Upper lobe of left lung (tissue), 6 donors: ENCODE measurements around the gene TSPAN32. TPM values are rescaled to one million over a fixed set of nuclear protein-coding genes. Genes with fewer than 3 reads are reported as not detected.

ENCODE experiments used
- ATAC-seq, 2 donors: fragments of 200-7000 bp; cut with Tn5 transposase; one replicate each; pipeline ENCODE4 v1.9.1; 2022; ENCODE audit warnings: mild to moderate bottlenecking in 2 of 2, moderate library complexity in 2 of 2; ENCODE audit not compliant: low FRiP score in 2 of 2
- DNase-seq, 2 donors: peaks; one replicate each; pipeline ENCODE4 v3.0.0-alpha.2; 2019 to 2020
- H3K27ac ChIP-seq, 4 donors: fragments of 200-600 bp; sonication (generic); one replicate each; pipeline ENCODE4 v1.5.1; 2016 to 2019
- H3K27me3 ChIP-seq, 4 donors: fragments of 200-600 bp; sonication (generic); one replicate each; pipeline ENCODE4 v1.5.1; 2017 to 2019
- H3K36me3 ChIP-seq, 4 donors: fragments of 200-600 bp; sonication (generic); one replicate each; pipeline ENCODE4 v1.5.1; 2016 to 2019
- H3K4me1 ChIP-seq, 4 donors: fragments of 200-600 bp; sonication (generic); one replicate each; pipeline ENCODE4 v1.5.1; 2018 to 2019
- H3K4me3 ChIP-seq, 4 donors: fragments of 200-600 bp; sonication (generic); one replicate each; pipeline ENCODE4 v1.5.1; 2017 to 2019; ENCODE audit warnings: mild to moderate bottlenecking in 2 of 4, moderate library complexity in 1 of 4
- H3K9me3 ChIP-seq, 4 donors: fragments of 200-600 bp; sonication (generic); one replicate each; pipeline ENCODE4 v1.5.1; 2018 to 2019
- CTCF ChIP-seq, 6 experiments: fragments of 450-650 bp in 4 of 6; fragments of 200-600 bp in 2 of 6; sonication (generic) in 2 of 6; IDR thresholded peaks; one replicate each; pipeline ENCODE4 v1.5.1; 2016 to 2019; ENCODE audit warnings: antibody characterized with exemption in 6 of 6
- EP300 ChIP-seq, 4 donors: sonication (generic); formaldehyde crosslinking; IDR thresholded peaks; one replicate each; pipeline ENCODE4 v1.5.1; 2017; ENCODE audit warnings: antibody characterized with exemption in 4 of 4, control low read depth in 2 of 4
- POLR2A ChIP-seq, 4 donors: fragments of 450-650 bp; IDR thresholded peaks; one replicate each; pipeline ENCODE4 v1.5.1; 2016 to 2017; ENCODE audit warnings: antibody characterized with exemption in 4 of 4, mild to moderate bottlenecking in 2 of 4
- POLR2AphosphoS5 ChIP-seq, 2 donors: sonication (generic); formaldehyde crosslinking; IDR thresholded peaks; one replicate each; pipeline ENCODE4 v1.5.1; 2017; ENCODE audit warnings: antibody characterized with exemption in 2 of 2
- WGBS, 2 donors: methylation state at CpG; one replicate each; pipeline ENCODE4 v1.1.5; 2017 to 2018; 5-methylcytosine and 5-hydroxymethylcytosine counted together
- total RNA-seq, 6 donors: library from RNA; depleted of rRNA in 4 of 6; stranded (reverse); fragments of >200 nt in 4 of 6; gene quantifications; one replicate each; pipeline versions ENCODE4 v1.1.0 to v1.2.1, GENCODE V29; 2016 to 2021
- donor health status: DM: no; HTN: no; CAD: no; lungs with moderate emphysema.
- donor health status: DM: no; HTN: yes; CAD: no; lungs with severe emphysema.

The TSPAN32 gene
- total RNA-seq, 6 donors from 2014 or later, result 3.1 to 16.4 (median 6.8) TPM

GRCh38 chr11:2297623-2298030 lies 4.2 kb upstream of the TSPAN32 start:
- WGBS, 2 donors, result 52 to 69% methylated on average over 1 of the region's 1 CpG
- ATAC-seq, result no peak
- H3K9me3 ChIP-seq, result no peaks in the 10 kb centered on the region

GRCh38 chr11:2298131-2298794 lies 3.5 kb upstream of the TSPAN32 start:
- ATAC-seq (no peak), DNase-seq (peak in 1 of 2 donors; percentile 54)
- Histone ChIP-seq H3K4me1 (peaks cover 5 to 32% (median 15%) of the 10 kb centered on the region in 4 donors), H3K9me3 (no peaks in the 10 kb centered on the region), H3K36me3 (no peaks in the 10 kb centered on the region), H3K27ac (no peak overlapping the region), H3K27me3 (no peaks in the 10 kb centered on the region), H3K4me3 (no peak overlapping the region)
- 91 to 100% methylated on average over 3 to 14 of the region's 14 CpGs for WGBS, 2 donors
- no peak for TF ChIP-seq EP300 (IDR thresholded peaks at IDR 0.05)
- no peak for TF ChIP-seq CTCF (IDR thresholded peaks at IDR 0.05)
- no peak for TF ChIP-seq POLR2A (IDR thresholded peaks at IDR 0.05)
- no peak for TF ChIP-seq POLR2AphosphoS5 (IDR thresholded peaks at IDR 0.05)

More at GRCh38 chr11:2297623-2298030, 4.2 kb upstream of the TSPAN32 start:
- Histone ChIP-seq H3K4me3 (no peak overlapping the region), H3K27ac (no peak overlapping the region), H3K36me3 (no peaks in the 10 kb centered on the region), H3K27me3 (no peaks in the 10 kb centered on the region), H3K4me1 (peaks cover 0 to 25% (median 9%) of the 10 kb centered on the region in 4 donors)
- no peak for DNase-seq
- TF ChIP-seq CTCF (IDR thresholded peaks at IDR 0.05) (no peak), EP300 (IDR thresholded peaks at IDR 0.05) (no peak), POLR2AphosphoS5 (IDR thresholded peaks at IDR 0.05) (no peak), POLR2A (IDR thresholded peaks at IDR 0.05) (no peak)

GRCh38 chr11:2298795-2299761 lies 2.7 kb upstream of the TSPAN32 start:
- ATAC-seq (no peak), DNase-seq (peak; percentile 28 to 65)
- Histone ChIP-seq H3K4me1 (peaks cover 13 to 40% (median 23%) of the 10 kb centered on the region in 4 donors), H3K9me3 (no peaks in the 10 kb centered on the region), H3K4me3 (no peak overlapping the region), H3K27me3 (no peaks in the 10 kb centered on the region), H3K27ac (no peak overlapping the region), H3K36me3 (no peaks in the 10 kb centered on the region)
- 78 to 83% methylated on average over 4 to 6 of the region's 18 CpGs for WGBS, 2 donors
- TF ChIP-seq CTCF (IDR thresholded peaks at IDR 0.05), result peak in 5 of 6 experiments; percentile 42 to 61 (median 52)
- TF ChIP-seq POLR2A (IDR thresholded peaks at IDR 0.05), result no peak

- Histone ChIP-seq H3K4me1 (peaks cover 20 to 47% (median 30%) of the 10 kb centered on the region in 4 donors), H3K27ac (no peak overlapping the region), H3K4me3 (no peak overlapping the region), H3K9me3 (no peaks in the 10 kb centered on the region), H3K36me3 (no peaks in the 10 kb centered on the region), H3K27me3 (no peaks in the 10 kb centered on the region)
- ATAC-seq, result no peak
- TF ChIP-seq CTCF (IDR thresholded peaks at IDR 0.05), result no peak
- no peak for TF ChIP-seq EP300 (IDR thresholded peaks at IDR 0.05)
- no peak for TF ChIP-seq POLR2A (IDR thresholded peaks at IDR 0.05)
- no peak for TF ChIP-seq POLR2AphosphoS5 (IDR thresholded peaks at IDR 0.05)
- DNase-seq, result peak in 1 of 2 donors; percentile 41
- 65 to 81% methylated on average over 6 of the region's 10 CpGs for WGBS, 2 donors
Measured at GRCh38 chr11:2299773-2300172, 2.0 kb upstream of the TSPAN32 start.
